ENCODE data around the gene ACACA.

Gene ACACA

GRCh38 chr17:37066322-37067255, 340.0 kb downstream of the ACACA start:
- no peak for DNase-seq (ENCODE audit: low spot score)

- no peak for DNase-seq (ENCODE audit: low spot score)
Measured at GRCh38 chr17:37065486-37066321, 340.9 kb downstream of the ACACA start.

GRCh38 chr17:37064956-37065355, 341.7 kb downstream of the ACACA start:
- DNase-seq (ENCODE audit: low spot score), result no peak

GRCh38 chr17:37064206-37064605, 342.4 kb downstream of the ACACA start:
- DNase-seq (ENCODE audit: low spot score), result no peak

- no peak for DNase-seq (ENCODE audit: low spot score)
Measured at GRCh38 chr17:37062021-37062420, 344.6 kb downstream of the ACACA start.

GRCh38 chr17:37060928-37061327, 345.7 kb downstream of the ACACA start:
- DNase-seq (ENCODE audit: low spot score), result no peak

GRCh38 chr17:37060094-37060493, 346.5 kb downstream of the ACACA start:
- DNase-seq (ENCODE audit: low spot score), result no peak

GRCh38 chr17:37059493-37059892, 347.1 kb downstream of the ACACA start:
- DNase-seq (ENCODE audit: low spot score), result no peak

- no peak for DNase-seq (ENCODE audit: low spot score)
Measured at GRCh38 chr17:37056622-37057021, 350.0 kb downstream of the ACACA start.

- no peak for DNase-seq (ENCODE audit: low spot score)
Measured at GRCh38 chr17:37054894-37055293, 351.7 kb downstream of the ACACA start.

GRCh38 chr17:37052450-37052849, 354.2 kb downstream of the ACACA start:
- no peak for DNase-seq (ENCODE audit: low spot score)

GRCh38 chr17:37051833-37052232, 354.8 kb downstream of the ACACA start:
- no peak for DNase-seq (ENCODE audit: low spot score)

- DNase-seq (ENCODE audit: low spot score), result no peak
Measured at GRCh38 chr17:37051381-37051780, 355.3 kb downstream of the ACACA start.

GRCh38 chr17:37050920-37051319, 355.7 kb downstream of the ACACA start:
- no peak for DNase-seq (ENCODE audit: low spot score)

GRCh38 chr17:37048811-37049210, 357.8 kb downstream of the ACACA start:
- DNase-seq (ENCODE audit: low spot score), result no peak

GRCh38 chr17:37047631-37048104, 359.0 kb downstream of the ACACA start:
- peak; percentile 92 for DNase-seq (ENCODE audit: low spot score)

GRCh38 chr17:37045351-37045922, 361.2 kb downstream of the ACACA start:
- DNase-seq (ENCODE audit: low spot score), result no peak

- DNase-seq (ENCODE audit: low spot score), result no peak
Measured at GRCh38 chr17:37043201-37043600, 363.4 kb downstream of the ACACA start.

- no peak for DNase-seq (ENCODE audit: low spot score)
Measured at GRCh38 chr17:37041932-37042331, 364.7 kb downstream of the ACACA start.

- DNase-seq (ENCODE audit: low spot score), result no peak
Measured at GRCh38 chr17:37039269-37039668, 367.4 kb downstream of the ACACA start.

GRCh38 chr17:37037590-37038155, 369.0 kb downstream of the ACACA start:
- DNase-seq (ENCODE audit: low spot score), result no peak

All from cerebellar cortex (tissue), 1 donor.